ENCODE measurements around the gene UROC1.

Gene UROC1

GRCh38 chr3:126481808-126482502 is 35.6 kb downstream of the UROC1 start:
- no peak for DNase-seq (ENCODE audit: insufficient read length, low spot score)

GRCh38 chr3:126480861-126481260 is 36.7 kb downstream of the UROC1 start:
- DNase-seq (ENCODE audit: insufficient read length, low spot score) = no peak

More at GRCh38 chr3:126481808-126482502, 35.6 kb downstream of the UROC1 start:
- FAIRE-seq = no peak

GRCh38 chr3:126480206-126480605 is 37.4 kb downstream of the UROC1 start:
- FAIRE-seq (no peak), DNase-seq (ENCODE audit: insufficient read length, low spot score) (no peak)

More at GRCh38 chr3:126480861-126481260, 36.7 kb downstream of the UROC1 start:
- no peak for FAIRE-seq

GRCh38 chr3:126479642-126480041 is 37.9 kb downstream of the UROC1 start:
- no peak for DNase-seq (ENCODE audit: insufficient read length, low spot score)

GRCh38 chr3:126478581-126479310 is 38.8 kb downstream of the UROC1 start:
- FAIRE-seq = no peak

More at GRCh38 chr3:126479642-126480041, 37.9 kb downstream of the UROC1 start:
- no peak for FAIRE-seq

GRCh38 chr3:126477061-126477380 is 40.6 kb downstream of the UROC1 start:
- DNase-seq (ENCODE audit: insufficient read length, low spot score) = no peak
- no peak for FAIRE-seq

More at GRCh38 chr3:126478581-126479310, 38.8 kb downstream of the UROC1 start:
- no peak for DNase-seq (ENCODE audit: insufficient read length, low spot score)

- DNase-seq (ENCODE audit: insufficient read length, low spot score) = no peak
- FAIRE-seq = peak; percentile 11
Measured at GRCh38 chr3:126476166-126477060, 41.2 kb downstream of the UROC1 start.

- DNase-seq (ENCODE audit: insufficient read length, low spot score) = peak; percentile 100
- FAIRE-seq = peak; percentile 82
Measured at GRCh38 chr3:126475413-126476114, 42.0 kb downstream of the UROC1 start, which contains the start of gene ZXDC. Gene ZXDC, minus strand, starts transcription at chr3:126475891. Its CDS starts 26 bp downstream, at chr3:126475865.

GRCh38 chr3:126474498-126475412 is 42.8 kb downstream of the UROC1 start:
- peak; percentile 52 for DNase-seq (ENCODE audit: insufficient read length, low spot score)
- peak; percentile 81 for FAIRE-seq

GRCh38 chr3:126473292-126474168 is 44.0 kb downstream of the UROC1 start:
- FAIRE-seq = no peak
- no peak for DNase-seq (ENCODE audit: insufficient read length, low spot score)

- no peak for DNase-seq (ENCODE audit: insufficient read length, low spot score)
- FAIRE-seq = no peak
Measured at GRCh38 chr3:126472277-126473006, 45.1 kb downstream of the UROC1 start.

GRCh38 chr3:126469479-126469878 is 48.1 kb downstream of the UROC1 start:
- DNase-seq (ENCODE audit: insufficient read length, low spot score) (no peak), FAIRE-seq (no peak)

GRCh38 chr3:126468028-126468891 is 49.3 kb downstream of the UROC1 start:
- DNase-seq (ENCODE audit: insufficient read length, low spot score) = no peak
- no peak for FAIRE-seq

- FAIRE-seq = no peak
- DNase-seq (ENCODE audit: insufficient read length, low spot score) = no peak
Measured at GRCh38 chr3:126467611-126467955, 50.0 kb downstream of the UROC1 start.

- DNase-seq (ENCODE audit: insufficient read length, low spot score) = no peak
- FAIRE-seq = no peak
Measured at GRCh38 chr3:126466886-126467610, 50.5 kb downstream of the UROC1 start.

GRCh38 chr3:126465928-126466544 is 51.5 kb downstream of the UROC1 start:
- FAIRE-seq (no peak), DNase-seq (ENCODE audit: insufficient read length, low spot score) (no peak)
